Lower leg skin (tissue), 3 donors: ENCODE results near the gene PAAF1.

Source experiments
- CTCF ChIP-seq, 3 donors: fragments of 450-650 bp; IDR thresholded peaks; one replicate each; pipeline ENCODE4 v1.5.1; 2016; ENCODE audit warnings: antibody characterized with exemption in 3 of 3, mild to moderate bottlenecking in 3 of 3, moderate library complexity in 2 of 3
- POLR2A ChIP-seq, 2 donors: fragments of 450-650 bp; IDR thresholded peaks; one replicate each; pipeline ENCODE4 v1.6.1; 2016 to 2017; ENCODE audit warnings: antibody characterized with exemption in 2 of 2, mild to moderate bottlenecking in 1 of 2, moderate library complexity in 1 of 2

- no peak for TF ChIP-seq CTCF (IDR thresholded peaks at IDR 0.05)
- no peak for TF ChIP-seq POLR2A (IDR thresholded peaks at IDR 0.05)
Measured at GRCh38 chr11:73830261-73830660, 46.5 kb upstream of the PAAF1 start.
